ENCODE results near the gene DHRS3.
A peak's percentile ranks its signal among the peaks of the same experiment; 100 is the strongest.

The DHRS3 gene

DNA sequence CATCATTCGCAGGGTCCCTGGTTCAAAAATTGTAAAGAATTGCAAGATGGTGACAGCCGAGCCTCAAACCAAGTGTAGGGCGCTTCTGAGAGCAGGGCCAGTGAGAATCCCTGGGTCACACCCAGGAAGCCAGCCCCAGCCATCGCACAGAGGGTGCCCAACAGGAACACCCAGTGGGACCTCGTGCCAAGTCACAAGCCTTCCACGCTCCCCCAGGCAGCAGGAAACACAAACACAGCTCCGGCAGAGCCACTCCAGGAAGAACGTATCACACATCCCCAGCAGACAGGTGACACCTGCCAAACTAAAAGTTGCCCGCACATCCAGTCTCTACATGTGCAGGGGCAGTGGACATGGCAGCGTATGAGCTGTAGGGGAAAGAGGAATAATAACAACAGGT lies 20.2 kb downstream of the DHRS3 start:
- no peak for DNase-seq (ENCODE audit: low spot score)
- H3K27ac ChIP-seq, result no peak overlapping the region
- ChIA-PET CTCF (no interaction called here), POLR2A (ENCODE audit: low non-redundant PET) (interaction anchor here (0.6 kb wide), 1 partner anchor 298 kb away, joined by 3 read pairs; no protein-coding TSS in a partner anchor)
- TF ChIP-seq, protein P1, sequence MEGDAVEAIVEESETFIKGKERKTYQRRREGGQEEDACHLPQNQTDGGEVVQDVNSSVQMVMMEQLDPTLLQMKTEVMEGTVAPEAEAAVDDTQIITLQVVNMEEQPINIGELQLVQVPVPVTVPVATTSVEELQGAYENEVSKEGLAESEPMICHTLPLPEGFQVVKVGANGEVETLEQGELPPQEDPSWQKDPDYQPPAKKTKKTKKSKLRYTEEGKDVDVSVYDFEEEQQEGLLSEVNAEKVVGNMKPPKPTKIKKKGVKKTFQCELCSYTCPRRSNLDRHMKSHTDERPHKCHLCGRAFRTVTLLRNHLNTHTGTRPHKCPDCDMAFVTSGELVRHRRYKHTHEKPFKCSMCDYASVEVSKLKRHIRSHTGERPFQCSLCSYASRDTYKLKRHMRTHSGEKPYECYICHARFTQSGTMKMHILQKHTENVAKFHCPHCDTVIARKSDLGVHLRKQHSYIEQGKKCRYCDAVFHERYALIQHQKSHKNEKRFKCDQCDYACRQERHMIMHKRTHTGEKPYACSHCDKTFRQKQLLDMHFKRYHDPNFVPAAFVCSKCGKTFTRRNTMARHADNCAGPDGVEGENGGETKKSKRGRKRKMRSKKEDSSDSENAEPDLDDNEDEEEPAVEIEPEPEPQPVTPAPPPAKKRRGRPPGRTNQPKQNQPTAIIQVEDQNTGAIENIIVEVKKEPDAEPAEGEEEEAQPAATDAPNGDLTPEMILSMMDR (conservative IDR thresholded peaks at IDR 0.05; ENCODE audit: low read depth), result no peak

DNA sequence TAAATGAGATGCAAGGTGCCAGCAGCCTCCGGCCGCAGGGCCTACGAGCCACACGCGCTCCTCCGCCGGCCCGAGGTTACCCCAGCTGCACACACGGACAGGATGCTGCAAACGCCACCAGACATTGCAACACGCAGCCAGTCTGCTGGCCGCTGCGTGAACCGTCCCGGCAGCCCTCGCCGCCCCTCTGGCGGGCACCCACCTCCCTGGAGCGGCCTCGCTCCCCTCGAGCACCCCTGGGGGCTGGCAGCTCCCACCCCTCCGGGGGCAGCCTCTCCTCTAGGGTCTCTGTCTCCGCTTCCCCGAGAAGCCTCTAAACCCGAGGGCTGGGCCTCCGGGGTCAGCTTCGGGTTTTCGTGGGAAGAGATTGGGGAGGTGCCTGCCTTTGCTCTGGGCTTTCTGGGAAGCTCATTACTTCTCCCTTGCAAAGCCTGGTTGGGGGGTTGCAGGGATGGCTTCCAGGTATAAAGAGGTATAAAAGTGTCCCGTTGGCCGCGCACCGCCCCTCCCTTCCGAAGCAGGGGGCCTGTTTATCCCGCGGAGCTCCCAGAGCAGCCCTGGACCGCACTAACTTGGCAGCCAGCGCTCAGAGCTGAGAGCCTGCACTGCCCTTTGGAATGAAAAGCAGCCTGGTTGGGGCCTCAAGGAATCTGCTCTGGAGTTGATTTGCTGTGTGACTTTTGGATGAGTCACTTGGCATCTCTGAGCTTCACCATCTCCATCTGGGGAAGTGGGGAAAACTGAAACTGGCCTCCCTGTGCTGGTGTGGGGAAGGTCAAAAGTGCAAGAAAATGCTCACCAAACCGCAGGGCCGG lies 21.8 kb downstream of the DHRS3 start:
- peak overlapping the region; percentile 78 for H3K27ac ChIP-seq
- DNase-seq (ENCODE audit: low spot score), result peak; percentile 81
- CTCF ChIA-PET, result interaction anchor here (0.9 to 1.3 kb wide), 2 partner anchors 22 to 120 kb away, joined by 4 to 5 read pairs; partner anchors contain the start of gene DHRS3
- POLR2A ChIA-PET (ENCODE audit: low non-redundant PET), result interaction anchor here (0.7 kb wide), 1 partner anchor 28 kb away, joined by 3 read pairs; no protein-coding TSS in a partner anchor
- TF ChIP-seq, protein P1 (conservative IDR thresholded peaks at IDR 0.05; ENCODE audit: low read depth), result no peak

DNA sequence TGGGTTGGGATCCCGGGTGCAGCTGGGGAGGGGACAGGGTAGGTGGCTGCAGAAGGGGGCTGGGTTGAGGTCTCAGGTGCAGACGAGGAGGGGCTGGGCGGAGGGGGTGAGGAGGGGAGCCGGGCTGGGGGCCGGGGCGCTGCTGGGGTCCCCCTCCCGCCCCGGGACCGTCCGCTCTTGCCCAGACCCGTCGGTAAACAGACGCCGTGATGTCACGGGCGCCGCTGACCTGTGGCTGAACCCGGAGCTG lies 22.3 kb downstream of the DHRS3 start:
- peak overlapping the region; percentile 78 for H3K27ac ChIP-seq
- ChIA-PET POLR2A (ENCODE audit: low non-redundant PET) (interaction anchor here (0.7 kb wide), 1 partner anchor 27 kb away, joined by 3 read pairs; no protein-coding TSS in a partner anchor), CTCF (interaction anchor here (0.9 to 1.3 kb wide), 2 partner anchors 23 to 119 kb away, joined by 4 to 5 read pairs; partner anchors contain the start of gene DHRS3)
- TF ChIP-seq, protein P1 (conservative IDR thresholded peaks at IDR 0.05; ENCODE audit: low read depth), result no peak
- DNase-seq (ENCODE audit: low spot score), result no peak

DNA sequence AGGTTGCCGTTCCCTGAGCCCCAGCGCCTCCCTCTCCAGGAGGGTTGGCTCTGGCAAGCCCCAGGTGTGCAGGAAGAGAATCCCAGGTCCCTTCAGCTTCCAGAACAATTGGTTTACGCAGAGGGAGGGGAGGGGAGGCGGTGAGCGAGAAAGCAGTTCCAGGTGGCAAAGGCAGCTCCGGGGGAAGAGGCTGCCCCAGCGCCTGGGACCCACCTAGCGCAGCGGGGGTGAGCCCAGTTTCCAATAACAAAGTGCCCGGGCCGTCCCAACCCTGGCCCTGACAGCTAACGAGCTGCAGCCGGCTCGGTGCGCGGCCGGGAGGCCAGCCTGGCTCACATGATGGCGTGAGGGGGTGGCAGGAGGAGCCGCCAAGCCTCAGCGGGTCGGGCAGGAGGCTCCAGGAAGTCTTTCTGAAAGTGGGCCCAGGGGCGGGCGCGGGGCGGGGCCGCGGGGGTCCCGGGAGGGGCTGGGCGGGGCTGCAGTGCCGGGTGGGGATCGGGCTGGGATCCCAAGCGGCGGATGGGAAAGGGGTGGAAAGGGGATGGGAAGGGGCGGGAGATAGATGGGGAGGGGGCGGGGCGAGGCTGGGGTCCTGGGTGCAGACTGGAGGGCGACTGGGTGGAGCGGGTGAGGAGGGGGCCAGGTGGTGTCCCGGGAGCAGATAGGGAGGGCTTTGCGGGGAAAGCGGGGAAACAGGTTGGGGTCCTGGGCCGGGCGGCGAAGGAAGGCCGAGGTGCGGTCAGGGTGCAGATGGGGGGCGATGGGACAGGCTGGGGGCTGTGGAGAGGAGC lies 22.8 kb downstream of the DHRS3 start:
- CTCF ChIA-PET, result interaction anchor here (1.3 kb wide), 1 partner anchor 23 kb away, joined by 4 read pairs; the partner anchor contains the start of gene DHRS3
- POLR2A ChIA-PET (ENCODE audit: low non-redundant PET), result interaction anchor here (0.5 to 0.7 kb wide), 2 partner anchors 27 to 295 kb away, joined by 3 to 4 read pairs; no protein-coding TSS in a partner anchor
- DNase-seq (ENCODE audit: low spot score), result no peak
- TF ChIP-seq, protein P1 (conservative IDR thresholded peaks at IDR 0.05; ENCODE audit: low read depth), result no peak
- peak overlapping the region; percentile 78; the same call in 1 of the 2 replicates for H3K27ac ChIP-seq

DNA sequence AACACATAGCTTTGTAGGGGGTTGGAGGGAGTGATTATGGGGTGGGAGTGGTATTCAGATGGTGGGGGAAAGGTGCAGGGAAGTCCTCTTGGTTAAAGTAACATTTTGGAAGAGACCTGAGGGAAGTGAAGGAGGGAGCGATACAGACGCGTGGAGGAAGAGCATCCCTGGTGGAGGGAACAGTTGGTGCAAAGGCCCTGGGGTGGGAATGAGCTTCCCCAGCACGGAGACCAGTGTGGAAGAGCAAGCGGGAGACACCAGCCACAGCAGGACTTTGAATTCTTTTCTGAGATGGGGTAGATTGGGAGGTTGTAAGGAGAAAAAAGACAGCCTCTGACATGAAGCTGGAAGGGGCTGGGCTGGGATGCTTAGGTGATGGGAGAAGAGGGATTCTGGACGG lies 23.5 kb downstream of the DHRS3 start:
- TF ChIP-seq, protein P1 (conservative IDR thresholded peaks at IDR 0.05; ENCODE audit: low read depth), result no peak
- ChIA-PET CTCF (interaction anchor here (0.6 kb wide), 1 partner anchor 27 kb away, joined by 3 read pairs; no protein-coding TSS in a partner anchor), POLR2A (ENCODE audit: low non-redundant PET) (interaction anchor here (0.5 kb wide), 1 partner anchor 295 kb away, joined by 4 read pairs; no protein-coding TSS in a partner anchor)
- DNase-seq (ENCODE audit: low spot score), result no peak
- H3K27ac ChIP-seq, result peak overlapping the region; percentile 78; the same call in 1 of the 2 replicates

DNA sequence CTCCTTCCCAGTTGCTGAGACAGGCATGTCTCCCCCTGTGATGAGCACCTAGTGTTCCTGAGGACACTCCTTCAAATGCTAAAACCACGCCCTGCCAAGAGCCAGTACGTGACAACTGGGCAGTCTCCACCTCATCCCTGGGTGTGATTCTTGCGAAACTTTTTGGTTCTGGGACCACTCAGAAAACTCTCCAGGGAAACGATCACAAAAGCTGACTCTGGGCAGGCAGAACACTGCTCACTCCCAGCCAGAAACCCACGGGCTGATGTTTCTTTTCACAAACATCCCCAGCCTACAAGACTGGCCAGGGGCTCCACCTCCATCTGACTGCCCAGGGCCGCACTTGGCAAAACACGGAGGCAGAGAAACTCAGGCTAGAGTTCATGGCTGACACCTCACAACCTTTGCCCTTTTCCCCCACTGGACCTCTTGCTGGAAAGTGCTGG lies 24.4 kb downstream of the DHRS3 start:
- TF ChIP-seq, protein P1 (conservative IDR thresholded peaks at IDR 0.05; ENCODE audit: low read depth), result no peak
- CTCF ChIA-PET, result interaction anchor here (0.6 kb wide), 1 partner anchor 30 kb away, joined by 4 read pairs; no protein-coding TSS in a partner anchor
- no peak for DNase-seq (ENCODE audit: low spot score)
- peak overlapping the region; percentile 60; the same call in 1 of the 2 replicates for H3K27ac ChIP-seq
- POLR2A ChIA-PET (ENCODE audit: low non-redundant PET), result no interaction called here

All from RWPE1 (cell line).